Stimulated activated CD8-positive, alpha-beta memory T cell treated with anti-CD3 and anti-CD28 coated beads, Interleukin-15, amount 100 ng/mL, for 48 hours (primary cell): ENCODE data around the gene OR2H2.
A peak's percentile ranks its signal among the peaks of the same experiment; 100 is the strongest.

ENCODE experiments used
- DNase-seq, 2 donors: peaks; one replicate each; pipeline ENCODE4 v3.0.0-alpha.2; 2020; ENCODE audit warnings: low read depth in 2 of 2

Gene OR2H2

DNA sequence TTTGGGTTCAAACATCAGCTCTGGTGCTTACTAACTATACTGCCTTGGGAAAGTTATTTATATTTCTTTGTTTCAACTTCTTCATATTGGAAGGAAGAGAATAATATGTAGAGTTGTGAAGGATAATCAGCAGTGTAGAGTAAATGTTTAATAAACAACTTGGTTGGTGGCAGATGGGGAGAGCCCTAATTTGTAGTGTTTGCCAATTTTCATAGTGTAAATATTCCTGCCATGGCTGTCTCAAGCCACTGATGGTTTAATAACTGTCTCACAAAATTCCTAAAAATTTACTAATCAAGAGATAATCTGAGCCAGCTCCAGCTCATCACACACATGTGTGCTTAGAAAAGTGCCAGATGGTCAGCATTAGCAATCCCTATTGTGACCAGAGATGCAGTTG is at the start of gene OR2H2:
TSS of gene OR2H2 (plus strand) at position 301 of the 400 bp plus-strand sequence. CDS start 2,824 bp downstream, outside the sequence.
- no peak for DNase-seq

DNA sequence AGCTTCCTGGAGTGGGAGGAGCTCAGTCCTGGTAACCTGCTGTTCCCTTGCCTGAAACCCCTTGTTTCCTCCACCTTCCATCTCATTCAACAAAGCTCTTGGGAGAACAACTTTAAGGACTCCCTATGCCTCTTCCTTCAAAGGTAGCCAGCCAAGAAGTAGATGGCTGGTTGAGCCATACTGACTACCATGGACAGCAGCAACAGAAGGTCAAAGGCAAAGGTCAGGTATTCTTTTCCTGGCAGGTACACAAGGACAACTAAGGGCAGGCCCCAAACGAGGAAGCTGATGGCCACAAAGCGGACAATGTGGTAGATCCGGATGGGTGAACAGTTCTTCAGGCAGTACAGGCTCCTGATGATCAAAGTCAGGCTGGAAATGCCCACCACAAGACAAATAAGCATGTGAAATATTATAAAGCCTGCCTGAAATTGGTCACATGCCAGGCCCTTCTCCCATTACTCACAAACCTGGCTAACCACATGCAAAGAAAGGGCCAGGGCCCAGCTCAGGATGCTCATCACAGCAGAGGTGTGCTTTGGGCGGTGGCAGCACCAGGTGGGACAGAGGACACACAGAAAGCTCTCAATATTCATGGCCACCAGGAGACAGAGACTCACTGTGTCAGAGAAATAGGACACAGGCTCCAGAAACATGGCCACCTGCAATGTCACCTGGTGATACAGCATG is 47.1 kb upstream of the OR2H2 start:
- DNase-seq, result no peak

DNA sequence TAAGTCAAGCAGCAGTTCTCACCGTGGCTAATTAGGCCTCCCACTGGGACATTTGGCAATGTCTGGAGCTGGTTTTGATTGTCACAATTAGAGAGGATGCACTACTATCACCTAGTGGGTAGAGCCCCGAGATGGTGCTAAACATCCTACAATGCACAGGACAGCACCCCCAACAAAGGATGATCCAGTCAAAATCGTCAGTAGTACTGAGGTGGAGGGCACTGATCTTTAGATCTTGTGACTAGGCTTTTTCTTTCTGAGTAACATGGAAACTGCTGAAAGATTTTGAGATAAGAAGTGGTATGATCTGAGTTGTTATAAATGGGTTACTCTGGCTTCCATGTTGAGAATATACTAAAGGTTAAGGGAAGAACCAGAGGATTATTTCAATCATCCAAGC is 37.3 kb upstream of the OR2H2 start:
- no peak for DNase-seq

DNA sequence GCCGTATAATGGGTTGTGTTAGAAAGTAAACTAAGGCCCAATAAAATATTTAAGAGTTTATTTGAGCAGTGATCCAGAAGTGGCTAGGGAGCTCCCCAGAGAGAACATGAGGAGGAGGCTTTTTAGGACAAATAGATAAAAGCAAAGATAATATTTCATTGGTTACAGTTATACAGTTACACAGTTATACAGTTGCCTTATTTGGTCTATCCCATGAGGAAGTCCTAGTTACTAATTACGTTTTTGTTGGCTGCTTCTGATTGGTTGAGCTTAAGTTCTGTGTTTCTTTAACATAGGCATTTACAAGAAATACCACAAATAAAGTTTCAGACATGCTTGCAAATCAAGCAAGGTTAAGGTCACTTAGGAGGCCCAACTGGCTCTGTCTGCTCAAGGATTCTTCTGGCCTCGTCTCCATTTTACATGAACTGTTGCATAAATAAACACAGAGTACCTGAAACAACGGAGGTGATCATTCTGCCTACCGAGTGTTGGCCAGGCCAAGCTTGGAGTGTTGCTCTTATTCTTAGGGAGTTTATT is 32.3 kb upstream of the OR2H2 start:
- DNase-seq, result no peak

DNA sequence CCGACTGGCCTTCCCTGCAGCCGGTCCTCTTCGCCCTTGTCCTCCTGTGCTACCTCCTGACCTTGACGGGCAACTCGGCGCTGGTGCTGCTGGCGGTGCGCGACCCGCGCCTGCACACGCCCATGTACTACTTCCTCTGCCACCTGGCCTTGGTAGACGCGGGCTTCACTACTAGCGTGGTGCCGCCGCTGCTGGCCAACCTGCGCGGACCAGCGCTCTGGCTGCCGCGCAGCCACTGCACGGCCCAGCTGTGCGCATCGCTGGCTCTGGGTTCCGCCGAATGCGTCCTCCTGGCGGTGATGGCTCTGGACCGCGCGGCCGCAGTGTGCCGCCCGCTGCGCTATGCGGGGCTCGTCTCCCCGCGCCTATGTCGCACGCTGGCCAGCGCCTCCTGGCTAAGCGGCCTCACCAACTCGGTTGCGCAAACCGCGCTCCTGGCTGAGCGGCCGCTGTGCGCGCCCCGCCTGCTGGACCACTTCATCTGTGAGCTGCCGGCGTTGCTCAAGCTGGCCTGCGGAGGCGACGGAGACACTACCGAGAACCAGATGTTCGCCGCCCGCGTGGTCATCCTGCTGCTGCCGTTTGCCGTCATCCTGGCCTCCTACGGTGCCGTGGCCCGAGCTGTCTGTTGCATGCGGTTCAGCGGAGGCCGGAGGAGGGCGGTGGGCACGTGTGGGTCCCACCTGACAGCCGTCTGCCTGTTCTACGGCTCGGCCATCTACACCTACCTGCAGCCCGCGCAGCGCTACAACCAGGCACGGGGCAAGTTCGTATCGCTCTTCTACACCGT is 31.5 kb upstream of the OR2H2 start:
- peak in 1 of 2 donors; percentile 6 for DNase-seq

DNA sequence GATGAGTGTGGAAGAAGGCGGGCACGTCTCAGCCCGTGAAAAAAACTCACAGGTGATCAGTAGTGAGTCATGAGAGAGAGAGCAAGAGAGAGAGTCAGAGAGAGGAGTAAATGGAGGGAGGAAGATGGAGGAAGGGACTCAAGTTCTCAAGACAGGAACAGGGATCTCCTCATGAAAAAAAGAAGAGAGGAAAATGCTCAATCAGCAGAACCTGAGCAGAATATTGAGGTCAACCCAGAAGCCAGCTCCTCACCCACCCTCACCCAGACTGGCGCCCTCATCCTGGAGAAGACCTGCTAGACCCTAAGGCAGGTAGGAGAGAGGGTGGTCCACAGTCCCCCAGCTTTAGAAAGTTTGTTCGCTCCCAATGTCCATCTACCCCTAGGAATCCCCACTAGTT is 30.2 kb upstream of the OR2H2 start:
- no peak for DNase-seq

DNA sequence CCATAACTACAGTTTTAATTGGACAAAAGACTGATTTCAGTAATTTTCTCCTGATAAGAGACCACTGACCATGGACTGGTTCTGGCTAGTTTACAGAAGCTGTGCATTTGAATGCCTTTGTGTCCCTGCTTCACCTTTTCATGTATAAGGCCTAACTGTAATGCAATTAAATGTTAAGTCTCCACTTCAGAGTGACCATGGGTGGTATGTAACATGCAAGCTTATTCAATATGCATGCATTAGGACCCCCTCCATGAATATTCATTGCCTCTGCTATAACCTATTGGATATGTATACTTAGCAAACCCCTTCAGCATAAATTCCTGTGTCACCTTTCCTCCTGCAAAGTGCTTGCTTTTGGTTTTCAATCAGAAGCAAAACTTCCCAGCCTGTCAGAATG is 27.6 kb upstream of the OR2H2 start:
- no peak for DNase-seq

DNA sequence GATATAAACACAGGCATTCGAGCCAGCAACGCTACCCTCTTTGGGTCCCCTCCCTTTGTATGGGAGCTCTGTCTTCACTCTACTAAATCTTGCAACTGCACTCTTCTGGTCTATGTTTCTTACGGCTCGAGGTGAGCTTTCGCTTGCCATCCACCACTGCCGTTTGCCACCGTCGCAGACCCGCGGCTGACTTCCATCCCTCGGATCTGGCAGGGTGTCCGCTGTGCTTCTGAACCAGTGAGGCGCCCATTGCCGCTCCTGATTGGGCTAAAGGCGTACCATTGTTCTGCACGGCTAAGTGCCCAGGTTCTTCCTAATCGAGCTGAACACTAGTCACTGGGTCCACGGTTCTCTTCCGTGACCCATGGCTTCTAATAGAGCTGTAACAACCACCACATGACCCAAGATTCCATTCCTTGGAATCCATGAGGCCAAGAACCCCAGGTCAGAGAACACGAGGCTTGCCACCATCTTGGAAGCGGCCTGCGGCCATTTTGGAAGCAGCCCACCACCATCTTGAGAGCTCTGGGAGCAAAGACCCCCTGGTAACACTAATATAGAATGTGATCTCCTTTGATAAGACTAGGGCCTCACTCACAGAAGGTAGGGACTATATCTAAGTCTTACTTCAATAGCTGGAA is 26.4 kb upstream of the OR2H2 start:
- DNase-seq, result no peak

DNA sequence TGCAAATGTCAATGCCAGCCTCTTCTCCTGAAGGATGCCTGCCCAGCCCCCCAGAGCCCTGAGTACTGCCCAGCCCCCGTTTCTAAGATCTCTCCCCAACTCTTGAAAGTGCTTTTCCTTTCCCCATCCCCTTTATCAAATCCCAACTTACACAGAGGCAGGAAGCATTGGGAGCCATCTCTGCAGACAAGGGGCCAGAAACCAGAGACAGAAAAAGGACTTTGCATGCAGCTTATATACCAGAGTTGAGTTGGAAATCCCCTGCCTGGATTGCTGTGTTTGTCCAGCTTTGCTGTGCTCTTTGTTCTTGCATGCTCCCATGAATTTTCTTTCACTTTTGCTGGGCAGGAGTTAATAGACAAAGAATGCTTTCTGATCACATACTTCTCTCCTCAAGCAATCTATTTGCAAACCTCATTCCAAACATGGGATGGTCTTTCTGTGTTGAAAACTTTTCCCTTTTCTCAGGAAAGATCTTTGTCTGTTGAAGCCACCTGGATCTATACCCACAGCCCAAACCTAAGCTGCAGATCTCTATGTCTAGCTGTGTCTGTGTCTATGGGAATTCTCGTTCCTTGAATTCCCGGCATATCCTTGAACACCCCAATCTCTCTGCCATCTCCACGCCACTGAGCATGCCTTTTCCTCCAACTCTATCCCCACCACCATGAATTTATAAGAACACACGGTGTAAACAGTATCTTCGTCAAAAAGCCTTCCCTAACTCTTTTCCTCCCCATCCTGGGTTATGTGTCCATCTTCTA is 25.2 kb upstream of the OR2H2 start, which contains the start of gene UBD:
TSS of gene UBD (minus strand) at position 209 of the 764 bp plus-strand sequence. CDS start at position 178, 31 bp downstream.
- DNase-seq, result no peak

DNA sequence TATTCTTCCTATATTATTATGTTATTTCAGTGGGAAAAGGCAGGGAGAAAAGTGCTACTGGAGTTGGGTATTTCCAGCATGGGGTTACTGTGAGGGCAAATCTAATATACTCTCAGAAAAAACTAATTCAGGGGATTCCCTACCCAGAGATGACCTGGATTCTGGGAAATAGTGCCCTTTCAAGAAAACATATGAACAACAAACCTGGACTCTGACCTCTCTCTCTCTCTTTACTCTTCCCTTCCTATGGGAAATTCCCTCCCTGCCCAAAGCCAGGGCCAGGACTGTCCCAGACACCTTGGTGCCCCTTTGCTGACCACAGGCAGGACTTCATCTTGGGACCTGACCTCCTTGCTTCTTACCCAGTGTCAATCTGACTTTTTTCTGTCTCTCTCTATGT is 23.8 kb upstream of the OR2H2 start:
- no peak for DNase-seq

DNA sequence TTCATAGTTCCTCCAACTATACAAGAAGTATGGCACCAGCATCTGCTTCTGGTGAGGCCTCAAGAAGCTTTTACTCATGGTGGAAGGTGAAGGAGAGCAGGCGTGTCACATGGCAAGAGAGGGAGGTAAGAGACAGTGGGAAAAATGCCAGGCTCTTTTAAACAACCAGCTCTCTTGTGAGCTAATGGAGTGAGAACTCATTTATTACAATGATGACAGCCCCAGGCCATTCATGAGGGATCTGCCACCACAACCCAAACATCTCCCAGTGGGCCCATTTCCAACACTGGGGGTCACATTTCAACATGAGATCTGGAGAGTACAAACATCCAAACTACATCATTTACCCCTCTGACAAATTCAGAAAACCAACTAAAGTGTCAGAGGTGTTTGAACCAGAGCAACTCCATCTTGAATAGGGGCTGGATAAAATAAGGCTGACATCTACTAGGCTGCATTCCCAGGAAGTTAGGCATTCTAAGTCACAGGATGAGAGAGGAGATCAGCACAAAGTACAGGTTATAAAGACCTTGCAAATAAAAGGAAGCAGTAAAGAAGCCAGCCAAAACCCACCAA is 23.2 kb upstream of the OR2H2 start:
- no peak for DNase-seq

DNA sequence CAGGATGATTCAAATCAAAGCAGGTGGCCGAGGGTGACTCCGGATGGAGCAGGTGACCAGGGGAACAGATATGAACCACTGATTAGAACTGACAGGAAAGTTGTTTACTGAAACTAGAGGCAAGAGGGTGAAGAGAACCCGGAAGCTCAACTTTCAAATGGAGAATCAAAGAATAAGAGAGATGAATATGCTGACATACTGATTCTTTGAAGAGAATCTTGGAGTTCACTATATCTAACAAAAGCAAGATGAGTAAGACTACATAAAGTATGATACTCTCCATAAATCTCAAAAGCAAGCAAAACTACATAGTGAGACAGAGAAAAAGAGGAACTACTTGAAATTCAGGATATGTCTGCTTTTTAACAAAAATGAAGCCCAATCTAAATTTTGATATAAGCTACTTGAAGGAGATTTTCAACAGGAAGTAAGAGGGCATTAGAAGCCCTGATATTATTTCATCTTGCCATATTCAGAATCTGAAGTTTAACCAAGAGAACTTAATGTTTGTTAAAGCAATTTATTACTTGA is 21.4 kb upstream of the OR2H2 start:
- DNase-seq, result no peak

DNA sequence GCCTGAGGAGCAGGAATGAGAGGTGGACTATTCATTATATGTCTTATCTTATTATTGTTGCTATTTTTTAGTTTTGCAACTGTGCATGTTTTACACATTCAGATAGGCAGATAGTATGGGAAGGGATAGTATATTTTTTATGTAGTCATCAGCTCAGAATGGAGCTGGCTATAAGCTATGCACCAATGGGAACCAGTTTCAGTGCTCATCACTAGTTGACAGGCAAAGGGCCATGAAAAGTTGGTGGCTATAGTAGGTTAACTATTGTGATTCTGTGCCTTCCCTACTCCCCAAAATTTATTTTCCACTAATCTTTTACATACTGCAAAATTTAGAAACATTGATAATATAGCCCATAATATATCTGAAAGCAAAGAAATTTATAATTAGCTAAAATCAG is 20.0 kb upstream of the OR2H2 start:
- DNase-seq, result no peak

DNA sequence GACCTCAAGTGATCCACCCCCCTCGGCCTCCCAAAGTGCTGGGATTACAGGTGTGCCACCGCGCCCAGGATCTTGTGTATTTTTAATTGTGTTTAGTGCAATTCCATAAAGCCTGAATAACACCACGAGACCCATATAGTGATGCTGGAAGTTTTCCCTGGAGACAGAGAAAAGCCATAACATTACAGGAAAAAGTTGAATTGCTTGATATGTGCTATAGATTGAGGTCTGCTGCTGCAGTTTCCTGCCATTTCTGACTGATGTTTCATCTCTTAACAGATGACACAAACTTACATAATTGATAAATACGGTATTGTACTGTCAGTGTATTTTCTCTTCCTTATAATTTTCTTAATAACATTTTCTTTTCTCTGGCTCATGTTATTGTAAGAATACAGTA is 18.1 kb upstream of the OR2H2 start:
- no peak for DNase-seq

DNA sequence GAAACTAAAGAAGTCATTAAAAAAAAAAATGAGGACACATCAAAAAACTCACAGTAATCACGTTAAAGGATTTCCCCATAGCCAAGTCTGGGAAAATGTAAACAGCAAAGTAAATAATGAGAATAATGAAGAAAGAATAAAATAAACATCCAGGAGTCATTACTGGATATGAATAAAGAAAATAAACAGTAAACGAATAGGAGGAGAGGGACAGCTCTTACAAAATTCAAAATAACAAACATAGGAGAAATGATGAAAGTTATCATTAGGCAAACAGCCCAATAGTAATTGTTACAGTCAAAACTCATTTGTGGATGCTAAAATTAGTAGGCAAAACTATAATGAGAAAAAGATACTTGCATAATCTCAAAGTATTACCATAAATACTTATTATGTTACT is 17.4 kb upstream of the OR2H2 start:
- no peak for DNase-seq

DNA sequence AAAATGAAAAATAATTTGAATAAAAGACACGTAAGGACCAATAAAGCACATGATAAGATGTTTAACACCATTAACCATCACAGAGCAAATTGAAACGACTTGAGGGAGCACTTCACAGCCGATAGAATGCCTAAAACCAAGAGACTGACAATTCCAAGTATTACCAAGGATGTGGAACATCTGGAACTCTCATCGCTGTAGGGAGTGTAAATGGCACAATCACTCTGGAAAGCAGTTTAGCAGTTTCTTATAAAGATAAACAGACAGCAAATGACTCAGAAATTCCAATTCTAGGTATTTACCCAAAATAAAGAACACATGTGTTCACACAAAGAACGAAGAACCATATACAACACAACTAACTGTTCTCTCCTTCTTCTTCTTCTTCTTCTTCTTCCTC is 16.9 kb upstream of the OR2H2 start:
- no peak for DNase-seq

DNA sequence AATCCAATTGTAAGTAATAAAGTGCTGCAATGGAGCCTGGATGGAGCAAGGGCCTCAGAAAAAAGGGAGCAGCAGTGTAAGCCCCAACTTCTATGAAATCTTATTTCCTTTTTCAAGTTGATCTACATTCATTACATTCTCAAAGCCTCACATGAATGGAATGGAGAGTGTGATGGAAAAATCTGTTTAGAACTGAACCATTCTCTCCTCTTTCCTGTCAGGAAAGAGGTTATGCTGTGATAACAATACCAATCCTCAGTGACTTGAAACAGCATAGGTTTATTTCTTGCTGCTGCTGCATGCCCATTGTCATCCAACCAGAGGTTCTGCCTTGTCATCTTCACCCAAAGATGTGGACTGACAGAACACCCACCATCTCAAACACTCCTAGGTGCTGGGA is 8.9 kb upstream of the OR2H2 start:
- DNase-seq, result no peak

DNA sequence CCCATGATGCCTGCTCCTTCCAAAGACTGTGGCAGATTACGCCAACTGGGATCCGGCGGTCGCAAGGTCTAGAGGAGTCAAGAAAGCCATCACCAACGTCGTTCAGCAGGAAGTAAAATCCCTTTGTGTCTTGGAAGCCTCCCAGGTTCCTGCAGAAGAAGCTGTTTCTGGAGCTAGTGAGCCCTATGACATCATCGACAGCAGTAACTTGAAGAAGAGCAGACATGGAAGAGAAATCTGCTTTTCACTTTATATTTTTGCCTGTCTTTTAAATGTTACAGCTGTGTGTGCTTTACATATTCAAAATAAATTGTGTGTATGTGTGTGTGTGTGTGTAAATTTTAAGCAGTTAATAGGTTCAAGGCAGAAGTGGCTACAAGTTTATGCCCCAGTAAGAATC is 7.4 kb upstream of the OR2H2 start:
- DNase-seq, result no peak

DNA sequence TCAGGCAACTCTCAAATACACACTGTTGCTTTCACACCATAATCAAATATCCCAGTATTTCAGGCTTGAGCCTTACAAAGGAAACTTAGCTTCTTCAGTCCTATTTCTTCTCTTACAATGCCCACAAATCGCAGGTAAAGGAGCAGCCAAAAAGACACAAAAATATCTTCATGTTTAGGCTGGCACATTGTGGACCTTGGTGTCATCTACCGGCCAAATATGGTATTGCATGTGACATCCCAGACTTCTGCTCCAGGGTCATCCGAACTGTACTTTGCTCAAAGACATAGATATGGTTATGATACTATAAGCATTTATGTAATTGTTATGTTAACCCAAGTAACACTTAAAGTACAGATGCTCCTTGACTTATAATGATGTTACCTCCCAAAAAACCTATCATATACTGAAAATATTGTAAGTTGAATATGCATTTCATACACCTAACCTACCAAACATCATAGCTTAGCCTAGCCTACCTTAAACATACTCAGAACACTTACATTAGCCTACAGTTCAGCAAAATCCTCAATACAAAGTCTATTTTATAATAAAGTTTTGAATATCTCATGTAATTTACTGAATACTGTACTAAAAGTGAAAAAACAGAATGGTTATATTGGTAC is 4.6 kb downstream of the OR2H2 start:
- DNase-seq, result peak; percentile 1 to 8

DNA sequence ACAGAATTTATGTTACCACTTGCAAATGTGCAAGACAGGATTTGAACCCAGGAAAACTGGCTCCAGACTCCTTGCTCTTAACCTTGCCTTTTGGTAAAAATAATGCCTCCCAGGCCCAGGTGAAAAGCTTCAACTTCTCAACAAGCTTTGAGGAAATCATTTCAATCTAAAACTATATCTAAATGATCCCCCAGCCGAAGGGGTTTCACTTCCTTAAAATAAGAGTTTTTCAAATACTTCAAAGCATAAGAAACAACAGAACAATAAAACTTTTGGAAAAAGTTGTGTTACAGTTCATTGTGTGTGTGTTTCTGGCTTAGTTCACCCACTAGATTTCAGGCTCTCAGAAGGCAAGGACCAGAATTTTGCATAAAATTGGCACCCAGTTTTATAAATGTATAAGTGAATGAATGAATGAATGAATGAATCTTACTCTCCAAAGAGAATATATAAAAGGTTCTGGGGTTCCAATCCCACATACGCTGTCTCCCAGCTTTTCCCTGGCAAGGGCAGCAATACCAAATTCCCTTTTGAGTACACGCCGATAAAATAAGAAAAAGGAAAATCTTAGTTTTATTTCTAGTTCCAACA is 5.4 kb downstream of the OR2H2 start:
- DNase-seq, result no peak
